D721Med (cell line): Measurements from ENCODE around the gene PEG3.
"Not testable (repeated sequence)": the region's sequence is repeated elsewhere in the genome, so short reads cannot be mapped to it uniquely, and the experiment has no call there.

Experiments
- DNase-seq: peaks from one replicate; pipeline ENCODE4 v3.0.0; 2011; ENCODE audit warnings: low spot score; ENCODE audit not compliant: insufficient read length
- FAIRE-seq: peaks from 2 replicates; lab custom pipeline; 2011; peaks lifted over from hg19 to GRCh38; lab: Jason Lieb, UNC
- CTCF ChIP-seq: IDR thresholded peaks from 2 replicates; pipeline ENCODE4 v1.5.1; 2012; ENCODE audit warnings: mild to moderate bottlenecking, control low read depth; ENCODE audit not compliant: insufficient read depth; ENCODE audit errors: missing control alignments

The PEG3 gene

GRCh38 chr19:56858026-56858425 is 17.5 kb upstream of the PEG3 start:
- DNase-seq = no peak
- FAIRE-seq = no peak
- TF ChIP-seq CTCF = no peak

- no peak for DNase-seq
- TF ChIP-seq CTCF = no peak
- FAIRE-seq = no peak
Observed at GRCh38 chr19:56856822-56857221, 16.3 kb upstream of the PEG3 start.

GRCh38 chr19:56852361-56852760 is 11.8 kb upstream of the PEG3 start:
- DNase-seq, FAIRE-seq: not testable (repeated sequence)

GRCh38 chr19:56848166-56848565 is 7.6 kb upstream of the PEG3 start:
- no peak for TF ChIP-seq CTCF
- DNase-seq (no peak), FAIRE-seq (no peak)

GRCh38 chr19:56842412-56842811 is 1.9 kb upstream of the PEG3 start:
- DNase-seq = no peak
- FAIRE-seq = no peak
- no peak for TF ChIP-seq CTCF

GRCh38 chr19:56841193-56841543 is 642 bp upstream of the PEG3 start:
- no peak for TF ChIP-seq CTCF
- DNase-seq (no peak), FAIRE-seq (no peak)

GRCh38 chr19:56839652-56840450 is 675 bp downstream of the PEG3 start:
- no peak for DNase-seq
- FAIRE-seq = no peak
- TF ChIP-seq CTCF = no peak
